K562 (cell line): Measurements from ENCODE around the gene KCNAB2. TPM values are rescaled to one million over a fixed set of nuclear protein-coding genes. Genes with fewer than 3 reads are reported as not detected.

Experiments used
- ATAC-seq: fragments of 200-7000 bp; cut with Tn5 transposase; 3 replicates; pipeline ENCODE4 v1.9.1; 2020; ENCODE audit warnings: moderate library complexity
- BruUV-seq: library from RNA; stranded (reverse); fragments of 400-500 nt; replicated peaks from 2 replicates; lab custom pipeline; 2021; lab: Mats Ljungman, UMichigan
- CTCF ChIA-PET: fragments of 300-600 bp; formaldehyde crosslinking; extraction: SDS; loops from one replicate; lab custom pipeline; 2021; ENCODE audit warnings: low intra/inter-chr PET ratio; lab: Yijun Ruan, JAX
- POLR2A ChIA-PET: fragments of 300-600, 350-650 bp; sonication (Branson Sonifier 250); formaldehyde crosslinking; extraction: SDS; loops from one replicate; lab custom pipeline; 2021; ENCODE audit warnings: antibody characterized with exemption, inconsistent platforms; lab: Yijun Ruan, JAX
- DNase-seq, 4 experiments: peaks; one replicate each; pipeline versions ENCODE4 v3.0.0 to v3.0.0-alpha.2; 2011 to 2018; ENCODE audit warnings: low spot score in 3 of 4, mixed read lengths in 3 of 4; ENCODE audit errors: extremely low read depth in 1 of 4
- FAIRE-seq: peaks from 2 replicates; lab custom pipeline; 2011; peaks lifted over from hg19 to GRCh38; lab: Jason Lieb, UNC
- H2AFZ ChIP-seq: 2 replicates; pipeline ENCODE4 v1.6.0; 2011; ENCODE audit warnings: low read depth, low read length, control low read depth, inconsistent platforms
- H3K27ac ChIP-seq: fragments of 200-600 bp; 3 replicates; pipeline ENCODE4 v1.8.0; 2011; ENCODE audit warnings: low read depth, mild to moderate bottlenecking, control low read depth, inconsistent platforms, low read length, moderate library complexity, mixed read lengths; ENCODE audit errors: extremely low read depth
- H3K27me3 ChIP-seq, 2 experiments: fragments of 300-600 bp in 1 of 2; 2 replicates in 1 of 2; 3 replicates in 1 of 2; pipeline versions ENCODE4 v1.6.0 to v1.8.0; 2011; ENCODE audit warnings: inconsistent platforms in 2 of 2, low read length in 2 of 2, mild to moderate bottlenecking in 1 of 2, mixed read lengths in 1 of 2, moderate library complexity in 1 of 2; ENCODE audit not compliant: control insufficient read depth in 2 of 2, insufficient read depth in 2 of 2
- H3K36me3 ChIP-seq: fragments of 300-600 bp; 3 replicates; pipeline ENCODE4 v1.8.0; 2011; ENCODE audit warnings: mild to moderate bottlenecking, low read length, inconsistent platforms; ENCODE audit not compliant: control insufficient read depth, insufficient read depth
- H3K4me1 ChIP-seq, 2 experiments: fragments of 200-600 bp in 1 of 2; replicated peaks in 1 of 2; 2 replicates in 1 of 2; 3 replicates in 1 of 2; pipeline versions ENCODE4 v1.5.1 to v1.8.0; 2011; ENCODE audit warnings: inconsistent platforms in 2 of 2, low read length in 2 of 2, mild to moderate bottlenecking in 1 of 2, mixed read lengths in 1 of 2, moderate library complexity in 1 of 2; ENCODE audit not compliant: control insufficient read depth in 2 of 2, insufficient read depth in 2 of 2
- H3K4me2 ChIP-seq: 2 replicates; pipeline ENCODE4 v1.6.1; 2011; ENCODE audit warnings: low read length, control low read depth, inconsistent platforms, mixed read lengths; ENCODE audit not compliant: insufficient read depth
- H3K4me3 ChIP-seq: fragments of 200-600 bp; sonication (generic), shearing (Covaris generic); 2 replicates; pipeline ENCODE4 v1.5.1; 2016; ENCODE audit warnings: control low read depth, inconsistent platforms
- H3K79me2 ChIP-seq: fragments of 200-600 bp; 3 replicates; pipeline ENCODE4 v1.8.0; 2011; ENCODE audit warnings: low read length, inconsistent platforms; ENCODE audit not compliant: control insufficient read depth, insufficient read depth
- H3K9ac ChIP-seq, 2 experiments: 2 replicates each; pipeline versions ENCODE4 v1.6.0 to v1.6.1; 2011; ENCODE audit warnings: low read depth in 2 of 2, low read length in 2 of 2, control low read depth in 1 of 2, inconsistent platforms in 1 of 2, mild to moderate bottlenecking in 1 of 2, mixed read lengths in 1 of 2; ENCODE audit not compliant: insufficient read depth in 1 of 2
- H3K9me1 ChIP-seq: one replicate; pipeline ENCODE4 v1.6.0; 2011; ENCODE audit warnings: inconsistent platforms, mild to moderate bottlenecking, low read length, moderate library complexity; ENCODE audit not compliant: control insufficient read depth, insufficient read depth
- H3K9me3 ChIP-seq: replicated peaks from 2 replicates; pipeline ENCODE4 v1.5.1; 2011; ENCODE audit warnings: low read depth, low read length, inconsistent platforms; ENCODE audit not compliant: control insufficient read depth, insufficient read depth
- H4K20me1 ChIP-seq: replicated peaks from 2 replicates; pipeline ENCODE4 v1.6.1; 2011; ENCODE audit warnings: low read length, inconsistent platforms, mixed read lengths; ENCODE audit not compliant: control insufficient read depth, insufficient read depth
- ZNF316 ChIP-seq: fragments of 450-650 bp; IDR thresholded peaks from 2 replicates; pipeline ENCODE4 v1.6.1; 2016
- WGBS: fragments of 100-300 bp; shearing (Covaris generic); methylation state at CpG from one replicate; pipeline ENCODE4 v1.1.6; 2016; ENCODE audit warnings: low coverage, mixed read lengths; ENCODE audit not compliant: insufficient coverage; ENCODE audit errors: missing lambda C conversion rate; 5-methylcytosine and 5-hydroxymethylcytosine counted together
- in situ Hi-C: fragments of 300-500 bp; cut with MboI; formaldehyde crosslinking; loops from 4 replicates; pipeline ENCODE4 v1.15.0; 2018; ENCODE audit warnings: inconsistent platforms, mixed read lengths
- intact Hi-C: fragments of 100-400 bp; cut with micrococcal nuclease; formaldehyde crosslinking; loops from 2 replicates; pipeline ENCODE4 v1.14.2; 2022
- polyA plus RNA-seq, 8 experiments: library from polyadenylated mRNA; depleted of rRNA in 4 of 8; stranded (reverse) in 5 of 8; unstranded in 3 of 8; fragments of >200 nt; fragmentation: Nextera tagmentation in 2 of 8; fragmentation: Illumina TruSeq in 1 of 8; extraction: Ambion mirVana in 2 of 8; extraction: Trizol in 1 of 8; gene quantifications; 2 replicates each; pipeline versions ENCODE4 v1.2.1 to v1.2.3, GENCODE V29; 2011 to 2014; ENCODE audit warnings: inconsistent platforms in 1 of 8, missing spikeins in 1 of 8
- total RNA-seq, 7 experiments: library from RNA; depleted of rRNA in 6 of 7; stranded (reverse); fragments of >200 nt in 6 of 7; fragmentation: Illumina TruSeq in 2 of 7; extraction: Trizol in 2 of 7; gene quantifications; 2 replicates each; pipeline versions ENCODE4 v1.2.1 to v1.2.3, GENCODE V29; 2011 to 2021; ENCODE audit warnings: low replicate concordance in 1 of 7
- TF ChIP-seq, protein P1 (sequence below): fragments of 450-650 bp; formaldehyde crosslinking; IDR thresholded peaks from 2 replicates; pipeline ENCODE4 v1.4.0; 2020; ENCODE audit warnings: mild to moderate bottlenecking, moderate library complexity
- TF ChIP-seq, protein P2 (sequence below): fragments of 450-650 bp; IDR thresholded peaks from 2 replicates; pipeline ENCODE4 v1.6.1; 2016; ENCODE audit warnings: missing biosample characterization, missing genetic modification characterization

The KCNAB2 gene
- total and polyA plus RNA-seq, 9 of the 15 experiments (the other 6 are each of a cell fraction or from before 2014, with no cell fraction given), result 1.8 to 15.8 (median 7.1) TPM

DNA sequence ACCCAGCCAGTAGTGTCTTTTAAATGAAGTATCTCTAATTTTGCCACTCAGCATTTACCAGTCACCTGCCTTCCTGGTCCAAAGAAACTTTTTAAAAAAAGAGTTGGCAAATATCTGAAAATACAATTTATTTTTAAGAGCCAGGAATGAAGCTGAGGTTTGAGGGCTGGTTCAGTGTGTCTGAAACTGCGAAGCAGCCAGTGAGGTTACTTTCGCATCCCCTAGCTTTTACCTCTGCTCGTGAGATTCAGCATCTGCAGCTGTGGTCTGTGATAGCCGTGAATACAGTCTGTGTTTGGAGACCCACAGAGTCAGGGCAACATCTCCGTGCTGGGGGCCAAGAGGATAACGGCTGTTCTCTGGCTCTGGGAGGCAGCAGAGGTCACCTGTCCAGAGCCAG, 21.3 kb upstream of the KCNAB2 start:
- TF ChIP-seq ZNF316, result peak; percentile 26; the same call in 1 of the 2 replicates
- TF ChIP-seq, protein P1, sequence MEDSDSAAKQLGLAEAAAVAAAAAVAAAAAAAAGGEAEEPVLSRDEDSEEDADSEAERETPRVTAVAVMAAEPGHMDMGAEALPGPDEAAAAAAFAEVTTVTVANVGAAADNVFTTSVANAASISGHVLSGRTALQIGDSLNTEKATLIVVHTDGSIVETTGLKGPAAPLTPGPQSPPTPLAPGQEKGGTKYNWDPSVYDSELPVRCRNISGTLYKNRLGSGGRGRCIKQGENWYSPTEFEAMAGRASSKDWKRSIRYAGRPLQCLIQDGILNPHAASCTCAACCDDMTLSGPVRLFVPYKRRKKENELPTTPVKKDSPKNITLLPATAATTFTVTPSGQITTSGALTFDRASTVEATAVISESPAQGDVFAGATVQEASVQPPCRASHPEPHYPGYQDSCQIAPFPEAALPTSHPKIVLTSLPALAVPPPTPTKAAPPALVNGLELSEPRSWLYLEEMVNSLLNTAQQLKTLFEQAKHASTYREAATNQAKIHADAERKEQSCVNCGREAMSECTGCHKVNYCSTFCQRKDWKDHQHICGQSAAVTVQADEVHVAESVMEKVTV (CRISPR knock-in tag), result no peak
- TF ChIP-seq, protein P2, sequence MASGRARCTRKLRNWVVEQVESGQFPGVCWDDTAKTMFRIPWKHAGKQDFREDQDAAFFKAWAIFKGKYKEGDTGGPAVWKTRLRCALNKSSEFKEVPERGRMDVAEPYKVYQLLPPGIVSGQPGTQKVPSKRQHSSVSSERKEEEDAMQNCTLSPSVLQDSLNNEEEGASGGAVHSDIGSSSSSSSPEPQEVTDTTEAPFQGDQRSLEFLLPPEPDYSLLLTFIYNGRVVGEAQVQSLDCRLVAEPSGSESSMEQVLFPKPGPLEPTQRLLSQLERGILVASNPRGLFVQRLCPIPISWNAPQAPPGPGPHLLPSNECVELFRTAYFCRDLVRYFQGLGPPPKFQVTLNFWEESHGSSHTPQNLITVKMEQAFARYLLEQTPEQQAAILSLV, result no peak
- POLR2A ChIA-PET, result interaction anchor here (1.0 kb wide), 1 partner anchor 16 kb away, joined by 3 read pairs; no protein-coding TSS in a partner anchor
- no TSS peak for BruUV-seq
- DNase-seq, result no peak
- Histone ChIP-seq H3K4me2 (no peak overlapping the region), H3K9me3 (no peaks in the 10 kb centered on the region), H3K9me1 (no peaks in the 10 kb centered on the region), H3K36me3 (no peaks in the 10 kb centered on the region), H2AFZ (no peak overlapping the region), H3K79me2 (no peaks in the 10 kb centered on the region), H3K4me1 (peaks cover 0 to 21% of the 10 kb centered on the region in 2 experiments; a peak in 2 of 5 replicates), H3K27me3 (no peaks in the 10 kb centered on the region; a peak in 1 of 5 replicates), H4K20me1 (peaks cover 30% of the 10 kb centered on the region), H3K9ac (no peak overlapping the region), H3K4me3 (no peak overlapping the region), H3K27ac (no peak overlapping the region)
- ATAC-seq, result no peak
- CTCF ChIA-PET, result no interaction called here
- in situ Hi-C loops (no loop called here), intact Hi-C loops (no loop called here)
- WGBS, result 44% methylated on average over 6 of the region's 6 CpGs
- FAIRE-seq, result no peak
